Endothelial cell of umbilical vein (primary cell): ENCODE measurements around the gene SCGB3A1. TPM values are rescaled to one million over a fixed set of nuclear protein-coding genes. Genes with fewer than 3 reads are reported as not detected.

Experiments used
- Bru-seq: library from RNA; stranded (reverse); fragments of 400-500 nt; gene quantifications from one replicate; lab custom pipeline; 2021; lab: Mats Ljungman, UMichigan
- BruChase-seq, 2 experiments: library from RNA; stranded (reverse); fragments of 400-500 nt; gene quantifications; one replicate each; lab custom pipeline; 2021; lab: Mats Ljungman, UMichigan
- BruUV-seq: library from RNA; stranded (reverse); fragments of 400-500 nt; replicated peaks from 2 replicates; lab custom pipeline; 2021; lab: Mats Ljungman, UMichigan
- CTCF ChIA-PET: fragments of 300-600, 350-600 bp; sonication (Branson Sonifier 250); formaldehyde crosslinking; loops from one replicate; lab custom pipeline; 2021; ENCODE audit warnings: antibody characterized with exemption, inconsistent platforms; lab: Charles Lee
- POLR2A ChIA-PET: fragments of 300-600, 350-600 bp; sonication (Branson Sonifier 250); formaldehyde crosslinking; loops from one replicate; lab custom pipeline; 2021; ENCODE audit warnings: antibody characterized with exemption, inconsistent platforms; lab: Charles Lee
- DNase-seq: peaks from one replicate; pipeline ENCODE4 v3.0.0-alpha.2; 2011; ENCODE audit warnings: low read depth, low spot score
- FAIRE-seq: peaks from 2 replicates; lab custom pipeline; 2011; peaks lifted over from hg19 to GRCh38; lab: Jason Lieb, UNC
- H2AFZ ChIP-seq: 2 replicates; pipeline ENCODE4 v1.6.0; 2012; ENCODE audit warnings: low read depth, low read length, control low read depth, inconsistent platforms
- H3K27ac ChIP-seq: 2 replicates; pipeline ENCODE4 v1.5.1; 2011; ENCODE audit warnings: low read depth, mild to moderate bottlenecking, control low read depth, low read length, moderate library complexity; ENCODE audit not compliant: insufficient read depth
- H3K27me3 ChIP-seq, 2 experiments: 2 replicates each; pipeline versions ENCODE4 v1.6.0 to v1.6.1; 2011; ENCODE audit warnings: low read length in 2 of 2, mixed read lengths in 1 of 2; ENCODE audit not compliant: control insufficient read depth in 2 of 2, insufficient read depth in 2 of 2
- H3K36me3 ChIP-seq, 2 experiments: 2 replicates in 1 of 2; 3 replicates in 1 of 2; pipeline ENCODE4 v1.5.1; 2011; ENCODE audit warnings: low read length in 2 of 2, mild to moderate bottlenecking in 1 of 2, moderate library complexity in 1 of 2; ENCODE audit not compliant: control insufficient read depth in 2 of 2, insufficient read depth in 2 of 2; ENCODE audit errors: extremely low read depth in 1 of 2
- H3K4me1 ChIP-seq: 3 replicates; pipeline ENCODE4 v1.5.1; 2011; ENCODE audit warnings: mild to moderate bottlenecking, low read length; ENCODE audit not compliant: control insufficient read depth, insufficient read depth; ENCODE audit errors: extremely low read depth
- H3K4me2 ChIP-seq: 2 replicates; pipeline ENCODE4 v1.6.1; 2011; ENCODE audit warnings: low read length, control low read depth, mixed read lengths; ENCODE audit not compliant: insufficient read depth
- H3K4me3 ChIP-seq, 3 experiments: fragments of 200-600 bp in 1 of 3; sonication (generic), shearing (Covaris generic) in 1 of 3; replicated peaks in 1 of 3; 2 replicates each; pipeline ENCODE4 v1.5.1; 2011 to 2016; ENCODE audit warnings: control low read depth in 3 of 3, low read length in 3 of 3, mild to moderate bottlenecking in 2 of 3, inconsistent platforms in 1 of 3, low read depth in 1 of 3, moderate library complexity in 1 of 3; ENCODE audit not compliant: insufficient read depth in 1 of 3
- H3K79me2 ChIP-seq: 2 replicates; pipeline ENCODE4 v1.6.0; 2012; ENCODE audit warnings: low read length, inconsistent platforms; ENCODE audit not compliant: control insufficient read depth, insufficient read depth
- H3K9ac ChIP-seq: replicated peaks from 2 replicates; pipeline ENCODE3; 2011; ENCODE audit warnings: low read length, control low read depth; ENCODE audit not compliant: insufficient read depth; ENCODE audit errors: extremely low read depth
- H3K9me1 ChIP-seq: replicated peaks from 3 replicates; pipeline ENCODE4 v1.6.0; 2011; ENCODE audit warnings: mild to moderate bottlenecking, low read length; ENCODE audit not compliant: control insufficient read depth, insufficient read depth; ENCODE audit errors: extremely low read depth
- H3K9me3 ChIP-seq: replicated peaks from 2 replicates; pipeline ENCODE4 v1.5.1; 2012; ENCODE audit warnings: low read length, inconsistent platforms; ENCODE audit not compliant: control insufficient read depth, insufficient read depth
- H4K20me1 ChIP-seq: replicated peaks from 2 replicates; pipeline ENCODE3; 2011; ENCODE audit warnings: mild to moderate bottlenecking, low read length; ENCODE audit not compliant: control insufficient read depth, insufficient read depth; ENCODE audit errors: extremely low read depth
- FOS ChIP-seq: IDR thresholded peaks from 2 replicates; pipeline ENCODE4 v1.6.1; 2011; ENCODE audit warnings: mild to moderate bottlenecking, low read length, moderate library complexity, borderline replicate concordance; ENCODE audit not compliant: insufficient read depth
- GATA2 ChIP-seq: IDR thresholded peaks from 2 replicates; pipeline ENCODE4 v1.7.0; 2011; ENCODE audit warnings: low read depth, mild to moderate bottlenecking, moderate library complexity, mixed read lengths, low read length; ENCODE audit not compliant: insufficient read length, insufficient read depth
- JUN ChIP-seq: IDR thresholded peaks from 2 replicates; pipeline ENCODE4 v1.6.1; 2011; ENCODE audit warnings: borderline replicate concordance, low read depth; ENCODE audit not compliant: insufficient read length, insufficient read depth
- MYC ChIP-seq: IDR thresholded peaks from one replicate; pipeline ENCODE4 v1.6.1; 2011; ENCODE audit warnings: mild to moderate bottlenecking, low read depth, low read length
- POLR2A ChIP-seq: IDR thresholded peaks from 2 replicates; pipeline ENCODE4 v1.6.1; 2012; ENCODE audit warnings: low read depth, mild to moderate bottlenecking, control low read depth, low read length
- POLR2AphosphoS5 ChIP-seq: IDR thresholded peaks from 2 replicates; pipeline ENCODE4 v1.6.1; 2012; ENCODE audit warnings: low read depth, mild to moderate bottlenecking, control low read depth, low read length, moderate library complexity; ENCODE audit not compliant: insufficient read depth
- dilution Hi-C: fragments of 300-500 bp; cut with MboI; formaldehyde crosslinking; loops from one replicate; pipeline ENCODE4 v1.15.0; 2019; ENCODE audit warnings: low sequenced_read_pairs; ENCODE audit not compliant: extremely low pct_ligation_motif_present
- intact Hi-C: fragments of 100-400 bp; cut with micrococcal nuclease; formaldehyde crosslinking; loops from one replicate; pipeline ENCODE4 v1.10.0; 2022
- long read RNA-seq: library from polyadenylated mRNA; stranded (forward); transcript quantifications from one replicate; pipeline ENCODE4 v2.0.0, GENCODE V29; 2021
- polyA minus RNA-seq, 3 experiments: library from RNA; depleted of rRNA, polyadenylated mRNA; stranded (reverse); fragments of >200 nt; gene quantifications; 1 replicate in 1 of 3; 2 replicates in 2 of 3; pipeline ENCODE4 v1.2.3, GENCODE V29; 2011
- polyA plus RNA-seq, 4 experiments: library from polyadenylated mRNA; depleted of rRNA in 3 of 4; stranded (reverse) in 3 of 4; unstranded in 1 of 4; fragments of >200 nt; gene quantifications; 2 replicates each; pipeline versions ENCODE4 v1.2.1 to v1.2.3, GENCODE V29; 2011 to 2012; ENCODE audit warnings: missing spikeins in 1 of 4
- total RNA-seq: library from RNA; stranded (reverse); gene quantifications from 2 replicates; pipeline ENCODE4 v1.2.3, GENCODE V29; 2021
- TF ChIP-seq, protein P1 (sequence below): IDR thresholded peaks from 2 replicates; pipeline ENCODE4 v1.6.1; 2011; ENCODE audit not compliant: insufficient read depth, insufficient read length
- TF ChIP-seq, protein P2 (sequence below), 2 donors: IDR thresholded peaks; 1 replicate in 1 of 2; 2 replicates in 1 of 2; pipeline ENCODE4 v1.5.1; 2011; ENCODE audit warnings: low read length in 2 of 2, mild to moderate bottlenecking in 2 of 2, moderate library complexity in 2 of 2, control low read depth in 1 of 2, inconsistent platforms in 1 of 2, low read depth in 1 of 2; ENCODE audit not compliant: insufficient read depth in 1 of 2; ENCODE audit errors: extremely low read depth in 1 of 2

Gene SCGB3A1, protein sequence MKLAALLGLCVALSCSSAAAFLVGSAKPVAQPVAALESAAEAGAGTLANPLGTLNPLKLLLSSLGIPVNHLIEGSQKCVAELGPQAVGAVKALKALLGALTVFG
- total RNA-seq: 0.73 TPM in 1 of 2 replicates, not detected in the other
- 0.22 TPM in 1 of 2 replicates, not detected in the other for polyA plus RNA-seq
- not detected in 2 replicates for polyA plus RNA-seq (2011; cell fraction: cytosol; rRNA removed)
- polyA plus RNA-seq (2011; cell fraction: nucleus; rRNA removed): not detected in 2 replicates
- not detected in 2 replicates for polyA plus RNA-seq (2012)
- polyA minus RNA-seq: not detected in 2 replicates
- polyA minus RNA-seq (2011; cell fraction: cytosol; rRNA and poly(A)+ RNA removed): not detected
- polyA minus RNA-seq (2011; cell fraction: nucleus; rRNA and poly(A)+ RNA removed): not detected in 2 replicates
- not detected for Bru-seq, nascent RNA
- not detected for BruChase-seq, experiment 1, labeled RNA remaining after a 6-hour chase
- not detected for BruChase-seq, experiment 2, labeled RNA remaining after a 2-hour chase
- long read RNA-seq, partial matches to known transcripts: 0 of 2 reads
- long read RNA-seq, other reads (novel, unspliced or antisense): 0 of 2 reads

DNA sequence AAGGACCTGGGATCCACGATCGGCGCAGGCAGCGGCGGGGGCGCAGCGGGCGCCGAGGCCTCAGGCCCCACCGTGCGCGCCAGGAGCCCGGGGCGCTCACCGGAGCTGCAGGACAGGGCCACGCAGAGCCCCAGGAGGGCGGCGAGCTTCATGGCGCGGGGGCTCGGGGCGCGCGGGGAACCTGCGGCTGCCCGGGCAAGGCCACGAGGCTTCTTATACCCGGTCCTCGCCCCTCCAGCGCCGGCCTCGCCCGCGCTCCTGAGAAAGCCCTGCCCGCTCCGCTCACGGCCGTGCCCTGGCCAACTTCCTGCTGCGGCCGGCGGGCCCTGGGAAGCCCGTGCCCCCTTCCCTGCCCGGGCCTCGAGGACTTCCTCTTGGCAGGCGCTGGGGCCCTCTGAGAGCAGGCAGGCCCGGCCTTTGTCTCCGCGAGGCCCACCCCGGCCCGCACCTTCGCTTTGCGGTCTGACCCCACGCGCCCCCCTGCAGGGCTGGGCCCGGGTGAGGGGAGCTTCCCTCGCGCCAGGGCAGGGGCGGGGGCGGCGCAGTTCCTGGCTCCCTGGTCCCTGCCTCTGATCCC is at the start of gene SCGB3A1:
Gene SCGB3A1 (minus strand): TSS at position 189 of the 577 bp plus-strand sequence. CDS start 37 bp downstream, at position 152.
- H3K4me3 ChIP-seq: peak within 1 kb of the TSS in 1 of 3 experiments; percentile 2
- H3K9ac ChIP-seq: no peak within 1 kb of the TSS
- TF ChIP-seq, protein P1, sequence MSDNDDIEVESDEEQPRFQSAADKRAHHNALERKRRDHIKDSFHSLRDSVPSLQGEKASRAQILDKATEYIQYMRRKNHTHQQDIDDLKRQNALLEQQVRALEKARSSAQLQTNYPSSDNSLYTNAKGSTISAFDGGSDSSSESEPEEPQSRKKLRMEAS: no peak
- TF ChIP-seq GATA2 (no peak), JUN (no peak), POLR2AphosphoS5 (no peak), POLR2A (no peak), FOS (no peak), MYC (no peak)
- TF ChIP-seq, protein P2, sequence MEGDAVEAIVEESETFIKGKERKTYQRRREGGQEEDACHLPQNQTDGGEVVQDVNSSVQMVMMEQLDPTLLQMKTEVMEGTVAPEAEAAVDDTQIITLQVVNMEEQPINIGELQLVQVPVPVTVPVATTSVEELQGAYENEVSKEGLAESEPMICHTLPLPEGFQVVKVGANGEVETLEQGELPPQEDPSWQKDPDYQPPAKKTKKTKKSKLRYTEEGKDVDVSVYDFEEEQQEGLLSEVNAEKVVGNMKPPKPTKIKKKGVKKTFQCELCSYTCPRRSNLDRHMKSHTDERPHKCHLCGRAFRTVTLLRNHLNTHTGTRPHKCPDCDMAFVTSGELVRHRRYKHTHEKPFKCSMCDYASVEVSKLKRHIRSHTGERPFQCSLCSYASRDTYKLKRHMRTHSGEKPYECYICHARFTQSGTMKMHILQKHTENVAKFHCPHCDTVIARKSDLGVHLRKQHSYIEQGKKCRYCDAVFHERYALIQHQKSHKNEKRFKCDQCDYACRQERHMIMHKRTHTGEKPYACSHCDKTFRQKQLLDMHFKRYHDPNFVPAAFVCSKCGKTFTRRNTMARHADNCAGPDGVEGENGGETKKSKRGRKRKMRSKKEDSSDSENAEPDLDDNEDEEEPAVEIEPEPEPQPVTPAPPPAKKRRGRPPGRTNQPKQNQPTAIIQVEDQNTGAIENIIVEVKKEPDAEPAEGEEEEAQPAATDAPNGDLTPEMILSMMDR (IDR thresholded peaks at IDR 0.05; ENCODE audit: extremely low read depth in 1 of 2, insufficient read depth in 1 of 2, low read depth in 1 of 2, low read length in 2 of 2): no peak
- H3K4me2 ChIP-seq: no peak within 1 kb of the TSS
- H3K9me1 ChIP-seq: no peaks in the 10 kb centered on the region
- no peaks in the 10 kb centered on the region for H3K9me3 ChIP-seq
- H3K27ac ChIP-seq: no peak within 1 kb of the TSS
- dilution Hi-C loops (no loop called here), intact Hi-C loops (no loop called here)
- peaks cover 21 to 35% of the 10 kb centered on the region in 2 experiments for H3K27me3 ChIP-seq
- CTCF ChIA-PET: no interaction called here
- no peaks in the 10 kb centered on the region for H3K79me2 ChIP-seq
- H3K4me1 ChIP-seq: no peaks in the 10 kb centered on the region
- POLR2A ChIA-PET: no interaction called here
- no peak for FAIRE-seq
- H2AFZ ChIP-seq: no peak within 1 kb of the TSS
- no peak for DNase-seq
- H4K20me1 ChIP-seq: no peaks in the 10 kb centered on the region
- no peaks in the 10 kb centered on the region for H3K36me3 ChIP-seq
- BruUV-seq: no TSS peak
